ENCODE measurements around the gene C9. TPM values are rescaled to one million over a fixed set of nuclear protein-coding genes. Genes with fewer than 3 reads are reported as not detected.
A peak's percentile ranks its signal among the peaks of the same experiment; 100 is the strongest.

C9 gene
- polyA plus RNA-seq, 2 of the 4 experiments (the other 2 are of a cell fraction) = 0.03 TPM; not detected in 1

- TF ChIP-seq E2F6 (IDR thresholded peaks at IDR 0.05; ENCODE audit: borderline replicate concordance, low read depth) = no peak
- no peak for TF ChIP-seq HOXB5 (CRISPR knock-in tag; IDR thresholded peaks at IDR 0.05)
- TF ChIP-seq BCL3 (IDR thresholded peaks at IDR 0.05) = peak; percentile 55; the same call in 1 of the 3 replicates
- no peak for TF ChIP-seq CHD4 (IDR thresholded peaks at IDR 0.05; ENCODE audit: borderline replicate concordance)
- no peak for TF ChIP-seq HMGXB4 (CRISPR knock-in tag; IDR thresholded peaks at IDR 0.05; ENCODE audit: borderline replicate concordance)
- no peak for TF ChIP-seq HEYL (CRISPR knock-in tag; IDR thresholded peaks at IDR 0.05)
- TF ChIP-seq HES2 (IDR thresholded peaks at IDR 0.05) = peak; percentile 75
- no peak for TF ChIP-seq ZFP36 (IDR thresholded peaks at IDR 0.05; ENCODE audit: borderline replicate concordance, partially characterized antibody)
- TF ChIP-seq GATA3 (IDR thresholded peaks at IDR 0.05; ENCODE audit: borderline replicate concordance) = peak; percentile 34; the same call in 1 of the 2 replicates
- TF ChIP-seq CEBPB (IDR thresholded peaks at IDR 0.05) = peak; percentile 95 to 97
- TF ChIP-seq CHD2 (IDR thresholded peaks at IDR 0.05; ENCODE audit: low read length, partially characterized antibody) = no peak
- TF ChIP-seq ELK1 (IDR thresholded peaks at IDR 0.05; ENCODE audit: low read depth, low read length) = no peak
- peak; percentile 58 to 84; a peak in 3 of 5 replicates for TF ChIP-seq JUN (IDR thresholded peaks at IDR 0.05)
- TF ChIP-seq MYC (IDR thresholded peaks at IDR 0.05; ENCODE audit: borderline replicate concordance, low read length) = no peak
- TF ChIP-seq JUNB (IDR thresholded peaks at IDR 0.05) = peak; percentile 98
These were observed 35.1 kb upstream of the C9 start (continued) for GRCh38 chr5:39399135-39400036.

GRCh38 chr5:39396843-39397242 lies 32.5 kb upstream of the C9 start:
- no peak overlapping the region for H3K4me2 ChIP-seq
- H3K27ac ChIP-seq = peak overlapping the region; percentile 6 to 31; a peak in 4 of 6 replicates
- no peak overlapping the region for H3K4me3 ChIP-seq
- no peaks in the 10 kb centered on the region for H3K9me3 ChIP-seq
- 93% methylated on average over 3 of the region's 3 CpGs for WGBS (ENCODE audit: missing lambda C conversion rate)
- no peak for FAIRE-seq
- H3K4me1 ChIP-seq = peaks cover 42% of the 10 kb centered on the region
- POLR2A ChIA-PET = no interaction called here
- no peak for ATAC-seq
- CTCF ChIA-PET = interaction anchor here (1.1 to 5.0 kb wide), 6 partner anchors 20 to 391 kb away, joined by 3 to 30 read pairs (median 6); partner anchors contain the start of gene DAB2
- DNase-seq (ENCODE audit: low read depth in 1 of 2, low spot score in 1 of 2) = no peak
- TF ChIP-seq GATA3 (IDR thresholded peaks at IDR 0.05; ENCODE audit: borderline replicate concordance) (no peak), CBX2 (IDR thresholded peaks at IDR 0.05; ENCODE audit: borderline replicate concordance, low read depth) (no peak), PHF8 (IDR thresholded peaks at IDR 0.05; ENCODE audit: borderline replicate concordance, low read depth) (no peak), POLR2A (IDR thresholded peaks at IDR 0.05; ENCODE audit: low read length) (no peak)

GRCh38 chr5:39395521-39395920 lies 31.2 kb upstream of the C9 start:
- Histone ChIP-seq H3K9me3 (no peaks in the 10 kb centered on the region), H3K4me1 (peaks cover 32% of the 10 kb centered on the region), H3K4me3 (no peak overlapping the region), H3K4me2 (no peak overlapping the region), H3K27ac (no peak overlapping the region)
- ChIA-PET POLR2A (no interaction called here), CTCF (interaction anchor here (0.9 to 5.0 kb wide), 7 partner anchors 17 to 390 kb away, joined by 3 to 30 read pairs (median 3); no protein-coding TSS in a partner anchor)
- FAIRE-seq = no peak
- TF ChIP-seq HOXB13 (CRISPR knock-in tag; IDR thresholded peaks at IDR 0.05; ENCODE audit: low read depth) (no peak), FOSB (CRISPR knock-in tag; IDR thresholded peaks at IDR 0.05) (no peak), RAD21 (conservative IDR thresholded peaks at IDR 0.05 in 1 of 2, IDR thresholded peaks at IDR 0.05 in 1 of 2) (no peak)
- no peak for DNase-seq (ENCODE audit: low read depth in 1 of 2, low spot score in 1 of 2)
- ATAC-seq = no peak

All from A549 (cell line).